Activated naive CD8-positive, alpha-beta T cell treated with anti-CD3 and anti-CD28 coated beads for 36 hours (primary cell): Measurements from ENCODE around the gene G6PC2. TPM values are rescaled to one million over a fixed set of nuclear protein-coding genes. Genes with fewer than 3 reads are reported as not detected.
A peak's percentile ranks its signal among the peaks of the same experiment; 100 is the strongest.

Source experiments
- DNase-seq: peaks from one replicate; pipeline ENCODE4 v3.0.0; 2021
- H3K27ac Mint-ChIP-seq: one replicate; pipeline ENCODE4 v1.8.0; 2022; ENCODE audit warnings: mild to moderate bottlenecking, moderate library complexity, mixed read lengths
- H3K27me3 Mint-ChIP-seq: one replicate; pipeline ENCODE4 v1.8.0; 2022; ENCODE audit warnings: mild to moderate bottlenecking, mixed read lengths
- H3K36me3 Mint-ChIP-seq: one replicate; pipeline ENCODE4 v1.8.0; 2021; ENCODE audit warnings: mild to moderate bottlenecking, mixed read lengths
- H3K4me1 Mint-ChIP-seq: one replicate; pipeline ENCODE4 v1.8.0; 2021; ENCODE audit warnings: mixed read lengths
- H3K4me3 Mint-ChIP-seq: one replicate; pipeline ENCODE4 v1.8.0; 2022; ENCODE audit warnings: mild to moderate bottlenecking, moderate library complexity, mixed read lengths
- H3K9me3 Mint-ChIP-seq: one replicate; pipeline ENCODE4 v1.8.0; 2022; ENCODE audit warnings: mixed read lengths
- total RNA-seq, 2 experiments: library from RNA; stranded (reverse); gene quantifications; one replicate each; pipeline ENCODE4 v1.2.3, GENCODE V29; 2021

G6PC2 gene
- total RNA-seq, 2 experiments from 2014 or later = not detected

DNA sequence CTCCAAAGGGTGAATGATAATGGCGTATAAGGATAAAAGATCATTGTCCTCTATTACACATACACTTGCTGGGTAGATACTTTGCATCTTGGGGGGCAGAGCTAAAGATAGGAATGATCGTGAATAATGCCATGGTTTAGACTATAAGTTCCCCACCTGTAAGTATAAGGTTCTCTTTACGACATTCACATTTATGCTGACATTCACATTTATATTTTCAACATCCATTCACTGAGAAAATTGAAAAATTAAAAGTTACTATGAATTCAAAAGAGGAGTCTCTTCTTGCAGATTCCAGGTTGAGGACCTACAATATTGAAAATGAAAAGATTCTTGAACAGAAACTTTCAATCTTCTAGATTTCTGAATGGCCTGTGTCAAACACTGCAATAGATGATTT, 8.8 kb upstream of the G6PC2 start:
- no peak overlapping the region for H3K27ac Mint-ChIP-seq
- no peaks in the 10 kb centered on the region for H3K9me3 Mint-ChIP-seq
- peaks cover 9% of the 10 kb centered on the region for H3K4me1 Mint-ChIP-seq
- H3K27me3 Mint-ChIP-seq = peaks cover 21% of the 10 kb centered on the region
- no peak overlapping the region for H3K4me3 Mint-ChIP-seq
- H3K36me3 Mint-ChIP-seq = peaks cover 13% of the 10 kb centered on the region
- DNase-seq = no peak

DNA sequence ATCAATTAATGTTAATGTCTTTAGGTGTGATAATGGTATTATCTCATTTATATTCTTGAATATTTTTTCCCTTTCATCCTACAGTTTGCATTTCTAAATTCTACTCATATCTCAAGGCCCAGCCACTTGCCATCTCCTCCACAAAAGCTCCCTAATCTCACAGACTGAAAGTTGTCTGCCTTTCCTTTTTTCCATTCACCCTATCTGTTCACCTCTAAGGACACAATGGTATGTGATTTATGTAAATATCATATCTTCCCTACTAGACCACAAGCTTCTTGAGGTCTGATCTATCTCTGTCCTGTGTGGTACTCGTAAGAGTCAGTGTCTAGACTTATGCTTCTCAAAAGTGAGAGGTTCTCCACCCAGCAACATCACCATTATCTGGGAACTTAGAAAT, 7.0 kb upstream of the G6PC2 start:
- Mint-ChIP-seq H3K27ac (no peak overlapping the region), H3K9me3 (no peaks in the 10 kb centered on the region), H3K4me1 (peaks cover 8% of the 10 kb centered on the region)

DNA sequence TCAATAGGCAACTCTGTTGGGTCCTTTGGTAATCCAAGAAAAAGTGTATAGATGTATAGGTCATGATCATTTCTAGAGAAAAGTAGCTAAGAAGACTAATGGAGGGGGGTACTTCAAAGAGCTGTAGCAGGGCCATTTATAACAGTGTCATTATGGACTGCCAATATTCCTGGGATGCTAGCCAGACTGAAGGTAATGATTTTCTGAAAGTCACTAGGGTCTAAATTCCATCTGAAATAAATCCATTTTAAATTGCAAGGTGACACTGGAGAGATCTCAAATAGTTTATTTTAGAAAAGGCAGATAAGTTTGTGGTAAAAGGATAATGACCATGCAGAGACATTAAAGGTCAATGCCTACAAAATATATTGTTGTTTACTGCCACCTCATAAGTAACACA, 6.4 kb upstream of the G6PC2 start:
- H3K27ac Mint-ChIP-seq = no peak overlapping the region
- H3K9me3 Mint-ChIP-seq = no peaks in the 10 kb centered on the region
- peaks cover 5% of the 10 kb centered on the region for H3K36me3 Mint-ChIP-seq
- peaks cover 5% of the 10 kb centered on the region for H3K4me1 Mint-ChIP-seq
- H3K4me3 Mint-ChIP-seq = no peak overlapping the region
- no peak for DNase-seq
- peaks cover 21% of the 10 kb centered on the region for H3K27me3 Mint-ChIP-seq

More for the DNA sequence above, 7.0 kb upstream of the G6PC2 start:
- peaks cover 8% of the 10 kb centered on the region for H3K36me3 Mint-ChIP-seq
- no peak overlapping the region for H3K4me3 Mint-ChIP-seq
- peaks cover 21% of the 10 kb centered on the region for H3K27me3 Mint-ChIP-seq
- DNase-seq = no peak

DNA sequence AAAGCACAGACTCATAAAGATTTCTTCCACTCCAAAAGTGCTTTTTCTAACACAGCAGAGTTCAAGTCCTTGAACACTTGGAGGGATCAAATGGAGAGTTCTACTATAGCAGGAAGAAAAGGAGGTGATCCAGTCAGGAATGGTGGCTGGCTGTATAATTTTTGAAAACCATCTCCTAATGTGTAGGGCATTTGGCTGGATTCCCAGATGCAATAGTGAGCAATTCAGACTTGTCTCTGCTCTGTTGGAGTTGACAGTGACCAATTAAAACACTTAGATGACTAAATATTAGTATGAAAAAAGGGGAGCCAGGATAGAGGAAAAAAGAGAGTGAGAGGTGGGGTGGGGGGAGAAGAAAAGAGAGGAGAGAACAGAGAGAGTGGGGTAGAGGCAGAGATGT, 5.3 kb upstream of the G6PC2 start:
- H3K4me3 Mint-ChIP-seq = no peak overlapping the region
- peaks cover 15% of the 10 kb centered on the region for H3K27me3 Mint-ChIP-seq
- H3K36me3 Mint-ChIP-seq = no peaks in the 10 kb centered on the region
- no peaks in the 10 kb centered on the region for H3K9me3 Mint-ChIP-seq
- H3K27ac Mint-ChIP-seq = no peak overlapping the region
- no peak for DNase-seq
- H3K4me1 Mint-ChIP-seq = peaks cover 1% of the 10 kb centered on the region

DNA sequence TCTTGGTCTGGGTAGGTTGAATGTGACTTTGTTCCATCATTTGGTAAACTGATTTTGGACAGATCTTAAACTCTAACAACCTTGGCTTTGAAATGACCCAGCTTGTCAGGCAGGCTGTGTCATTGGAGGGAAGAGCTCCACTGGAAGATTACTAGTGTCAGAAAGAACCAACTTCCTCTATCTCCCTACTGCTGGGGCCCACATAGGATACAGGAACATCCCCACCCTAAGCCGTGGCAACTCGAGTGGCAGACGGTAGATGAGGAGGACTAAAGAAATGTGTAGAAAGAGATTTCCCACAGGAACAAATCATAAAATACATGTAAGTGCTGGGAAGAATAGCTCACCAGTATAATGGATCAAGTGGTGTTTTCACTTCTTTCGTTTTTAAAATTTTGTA, 4.3 kb upstream of the G6PC2 start:
- H3K9me3 Mint-ChIP-seq = no peaks in the 10 kb centered on the region

DNA sequence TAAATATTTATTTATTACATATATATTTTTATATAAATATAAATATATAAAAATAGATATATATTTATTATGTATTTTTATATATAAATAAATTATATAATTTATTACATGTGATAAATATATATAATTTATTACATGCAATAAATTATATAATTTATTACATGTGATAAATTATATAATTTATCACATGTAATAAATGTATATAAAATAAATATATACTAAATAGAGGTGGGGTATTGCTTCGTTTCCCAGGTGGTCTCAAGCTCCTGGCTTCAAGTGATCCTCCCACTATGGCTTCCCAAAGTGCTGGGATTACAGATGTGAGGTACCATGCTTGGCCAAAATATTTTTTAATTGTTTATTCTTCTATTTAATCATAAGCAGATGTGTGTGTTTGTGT, 3.6 kb upstream of the G6PC2 start:
- DNase-seq = no peak
- Mint-ChIP-seq H3K27me3 (peaks cover 6% of the 10 kb centered on the region), H3K4me3 (no peak overlapping the region), H3K4me1 (no peaks in the 10 kb centered on the region), H3K9me3 (no peaks in the 10 kb centered on the region), H3K36me3 (no peaks in the 10 kb centered on the region), H3K27ac (no peak overlapping the region)

More for the DNA sequence above, 4.3 kb upstream of the G6PC2 start:
- H3K4me1 Mint-ChIP-seq = no peaks in the 10 kb centered on the region
- no peaks in the 10 kb centered on the region for H3K36me3 Mint-ChIP-seq
- peaks cover 12% of the 10 kb centered on the region for H3K27me3 Mint-ChIP-seq
- DNase-seq = no peak
- H3K27ac Mint-ChIP-seq = no peak overlapping the region
- no peak overlapping the region for H3K4me3 Mint-ChIP-seq

DNA sequence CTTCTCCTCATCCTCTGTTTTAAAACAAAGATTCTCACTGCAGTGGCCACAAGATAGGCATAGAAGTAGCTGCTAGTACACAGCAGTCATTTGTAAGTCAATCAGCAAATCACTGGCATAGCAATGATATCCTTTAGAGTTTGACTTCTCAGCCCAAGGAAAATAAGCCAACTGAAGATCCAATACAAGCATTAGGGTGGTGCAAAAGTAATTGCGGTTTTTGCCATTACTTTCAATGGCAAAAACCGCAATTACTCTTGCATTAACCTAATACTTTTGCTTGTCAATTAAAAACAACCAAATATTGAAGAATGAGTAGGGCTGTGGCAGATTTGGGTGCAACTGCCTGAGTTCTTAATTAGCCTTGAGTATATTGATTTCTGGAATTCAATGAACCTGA, 2.8 kb downstream of the G6PC2 start:
- no peak overlapping the region for H3K27ac Mint-ChIP-seq
- no peaks in the 10 kb centered on the region for H3K36me3 Mint-ChIP-seq
- no peaks in the 10 kb centered on the region for H3K9me3 Mint-ChIP-seq
- H3K4me3 Mint-ChIP-seq = no peak overlapping the region
- no peak for DNase-seq
- peaks cover 12% of the 10 kb centered on the region for H3K27me3 Mint-ChIP-seq
- H3K4me1 Mint-ChIP-seq = no peaks in the 10 kb centered on the region

DNA sequence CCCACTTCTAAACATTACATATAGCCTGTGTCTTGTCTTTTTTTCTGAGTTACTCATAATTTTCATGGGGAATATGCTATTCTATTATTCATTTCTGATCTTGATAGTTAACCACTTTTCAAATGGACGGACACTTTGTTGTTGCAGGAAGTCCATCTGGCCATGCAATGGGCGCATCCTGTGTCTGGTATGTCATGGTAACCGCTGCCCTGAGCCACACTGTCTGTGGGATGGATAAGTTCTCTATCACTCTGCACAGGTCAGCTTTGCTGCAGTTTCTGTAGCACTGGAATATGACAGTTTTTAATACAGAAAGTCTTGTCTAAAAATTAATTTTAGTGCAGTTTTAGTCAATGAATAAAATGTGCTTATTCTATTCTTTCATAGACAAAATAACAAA, 3.3 kb downstream of the G6PC2 start:
- no peak overlapping the region for H3K4me3 Mint-ChIP-seq
- H3K27me3 Mint-ChIP-seq = peaks cover 15% of the 10 kb centered on the region
- H3K4me1 Mint-ChIP-seq = no peaks in the 10 kb centered on the region
- no peak overlapping the region for H3K27ac Mint-ChIP-seq
- no peaks in the 10 kb centered on the region for H3K36me3 Mint-ChIP-seq
- H3K9me3 Mint-ChIP-seq = no peaks in the 10 kb centered on the region
- no peak for DNase-seq

DNA sequence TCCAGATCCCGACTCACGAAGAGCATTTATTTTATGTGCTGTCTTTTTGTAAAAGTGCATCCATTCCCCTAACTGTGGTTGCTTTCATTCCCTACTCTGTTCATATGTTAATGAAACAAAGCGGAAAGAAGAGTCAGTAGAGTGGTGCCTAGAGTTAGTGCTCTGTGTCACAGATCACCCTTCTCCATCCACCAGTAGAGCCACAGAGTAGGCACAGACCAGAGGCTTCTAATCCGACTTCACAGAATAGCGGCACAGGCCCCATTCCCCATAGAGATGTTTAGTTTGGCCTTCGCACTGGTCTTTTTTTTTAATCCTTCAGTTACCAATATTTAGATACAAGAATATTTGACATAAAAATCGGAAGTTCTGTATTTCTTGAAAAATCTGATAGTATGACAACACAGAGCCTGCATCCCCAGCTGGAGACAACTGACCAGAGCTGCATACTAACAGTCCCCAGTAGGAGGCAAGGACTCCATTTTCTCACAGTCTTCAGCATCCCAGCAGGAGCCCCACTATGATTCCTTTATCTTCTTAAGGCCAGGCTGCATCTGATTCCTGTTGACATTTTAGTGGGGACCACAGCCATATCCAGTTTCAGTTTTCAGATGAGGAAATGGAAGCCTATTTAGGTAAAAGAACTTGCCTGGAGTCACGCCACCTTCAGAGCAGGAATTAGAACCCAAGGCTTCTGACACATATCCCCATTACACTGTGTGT, 7.0 kb downstream of the G6PC2 start:
- Mint-ChIP-seq H3K36me3 (no peaks in the 10 kb centered on the region), H3K4me1 (no peaks in the 10 kb centered on the region), H3K4me3 (no peak overlapping the region), H3K9me3 (no peaks in the 10 kb centered on the region), H3K27me3 (peaks cover 31% of the 10 kb centered on the region), H3K27ac (no peak overlapping the region)
- DNase-seq = no peak

DNA sequence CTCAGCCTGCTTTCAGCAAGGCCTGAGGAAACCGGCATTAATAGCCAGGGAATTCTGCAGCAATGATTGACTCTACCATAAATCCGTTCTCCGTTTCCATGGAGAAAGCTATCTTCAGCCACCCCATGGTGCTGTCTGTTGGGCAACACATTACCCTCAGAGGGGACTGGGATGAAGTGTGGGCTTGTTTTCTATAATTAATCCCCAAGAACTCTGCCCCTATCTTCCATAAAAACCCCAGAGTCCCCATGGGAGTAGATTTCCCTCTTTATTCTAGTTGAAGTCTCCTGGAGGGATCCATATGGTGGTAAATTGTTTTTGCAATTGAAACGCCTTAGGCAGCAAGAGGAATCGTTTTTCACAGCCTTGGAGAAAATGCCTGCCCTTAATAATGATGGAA, 9.2 kb downstream of the G6PC2 start:
- Mint-ChIP-seq H3K9me3 (peaks cover under 1% of the 10 kb centered on the region), H3K27me3 (peaks cover 48% of the 10 kb centered on the region), H3K36me3 (no peaks in the 10 kb centered on the region), H3K4me3 (no peak overlapping the region), H3K27ac (no peak overlapping the region), H3K4me1 (peaks cover under 1% of the 10 kb centered on the region)
- DNase-seq = no peak

DNA sequence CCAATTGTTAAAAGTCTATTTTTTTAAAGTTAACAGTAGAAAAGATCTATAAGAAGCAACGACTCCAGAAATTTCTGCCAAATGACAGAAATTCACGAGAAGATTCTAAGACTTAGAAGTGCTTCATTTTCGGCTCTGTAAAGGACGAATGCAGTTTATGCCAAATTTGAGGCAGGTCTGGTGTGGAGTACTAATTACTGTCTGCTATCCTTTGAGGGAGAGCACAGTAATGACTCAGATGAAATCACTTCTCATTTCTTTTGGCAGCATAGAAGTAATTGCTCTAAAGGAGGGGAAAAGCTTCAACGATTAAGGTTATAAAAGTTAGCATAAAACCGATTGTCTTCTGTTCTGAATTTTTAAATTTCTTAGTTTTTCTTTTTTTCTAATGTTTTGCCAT, 11.4 kb downstream of the G6PC2 start:
- Mint-ChIP-seq H3K27me3 (peaks cover 47% of the 10 kb centered on the region), H3K27ac (no peak overlapping the region), H3K4me1 (peaks cover 8% of the 10 kb centered on the region), H3K4me3 (peak overlapping the region; percentile 48), H3K9me3 (peaks cover 4% of the 10 kb centered on the region), H3K36me3 (no peaks in the 10 kb centered on the region)
- no peak for DNase-seq

DNA sequence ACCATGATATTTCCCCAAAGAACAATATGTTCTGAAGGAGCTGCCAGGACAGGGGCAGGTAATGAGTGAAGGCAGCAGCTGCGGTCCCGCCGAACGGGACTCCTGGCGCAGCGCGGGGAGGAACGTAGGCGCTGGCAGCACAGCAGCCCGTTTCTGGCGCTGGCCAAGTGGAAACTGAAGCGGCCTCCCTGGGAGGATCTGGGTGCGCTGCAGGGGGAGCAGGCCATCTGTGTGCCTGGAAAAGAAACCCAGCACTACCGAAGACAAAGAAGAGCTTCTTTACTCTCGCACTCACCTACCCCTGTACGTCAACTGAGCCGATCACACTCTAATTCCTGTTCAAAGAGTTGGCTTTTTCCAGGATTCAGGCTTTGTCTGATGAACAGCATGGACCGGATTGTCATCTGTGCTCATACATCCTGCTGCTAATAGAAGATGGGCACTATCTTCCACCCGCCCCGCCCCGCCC, 11.8 kb downstream of the G6PC2 start:
- H3K4me3 Mint-ChIP-seq = peak overlapping the region; percentile 48
- peak; percentile 6 for DNase-seq
- H3K9me3 Mint-ChIP-seq = peaks cover 4% of the 10 kb centered on the region
- H3K4me1 Mint-ChIP-seq = peaks cover 8% of the 10 kb centered on the region
- no peak overlapping the region for H3K27ac Mint-ChIP-seq
- no peaks in the 10 kb centered on the region for H3K36me3 Mint-ChIP-seq
- H3K27me3 Mint-ChIP-seq = peaks cover 42% of the 10 kb centered on the region

DNA sequence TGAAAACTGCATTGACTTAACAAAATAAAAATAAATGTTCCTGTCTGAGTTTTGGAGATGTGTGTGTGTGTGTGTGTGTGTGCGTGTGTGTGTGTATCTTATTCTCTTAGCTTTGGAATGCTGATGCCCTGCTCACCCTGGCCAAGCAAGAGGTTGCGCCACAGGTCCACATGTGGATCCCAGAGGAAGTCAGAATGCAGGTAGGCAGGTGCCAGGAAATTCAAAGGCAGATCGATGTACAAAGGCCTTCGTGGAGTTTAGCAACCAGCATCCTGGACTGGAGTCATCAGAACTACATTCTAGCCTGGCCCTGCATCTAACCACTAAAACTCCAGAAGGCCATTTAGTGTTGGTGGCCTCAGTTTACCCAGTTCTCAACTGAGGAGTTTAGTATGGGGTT, 12.4 kb downstream of the G6PC2 start:
- no peak for DNase-seq
- Mint-ChIP-seq H3K27ac (no peak overlapping the region), H3K27me3 (peaks cover 39% of the 10 kb centered on the region), H3K36me3 (no peaks in the 10 kb centered on the region), H3K4me3 (no peak overlapping the region), H3K9me3 (peaks cover 4% of the 10 kb centered on the region), H3K4me1 (peaks cover 8% of the 10 kb centered on the region)

DNA sequence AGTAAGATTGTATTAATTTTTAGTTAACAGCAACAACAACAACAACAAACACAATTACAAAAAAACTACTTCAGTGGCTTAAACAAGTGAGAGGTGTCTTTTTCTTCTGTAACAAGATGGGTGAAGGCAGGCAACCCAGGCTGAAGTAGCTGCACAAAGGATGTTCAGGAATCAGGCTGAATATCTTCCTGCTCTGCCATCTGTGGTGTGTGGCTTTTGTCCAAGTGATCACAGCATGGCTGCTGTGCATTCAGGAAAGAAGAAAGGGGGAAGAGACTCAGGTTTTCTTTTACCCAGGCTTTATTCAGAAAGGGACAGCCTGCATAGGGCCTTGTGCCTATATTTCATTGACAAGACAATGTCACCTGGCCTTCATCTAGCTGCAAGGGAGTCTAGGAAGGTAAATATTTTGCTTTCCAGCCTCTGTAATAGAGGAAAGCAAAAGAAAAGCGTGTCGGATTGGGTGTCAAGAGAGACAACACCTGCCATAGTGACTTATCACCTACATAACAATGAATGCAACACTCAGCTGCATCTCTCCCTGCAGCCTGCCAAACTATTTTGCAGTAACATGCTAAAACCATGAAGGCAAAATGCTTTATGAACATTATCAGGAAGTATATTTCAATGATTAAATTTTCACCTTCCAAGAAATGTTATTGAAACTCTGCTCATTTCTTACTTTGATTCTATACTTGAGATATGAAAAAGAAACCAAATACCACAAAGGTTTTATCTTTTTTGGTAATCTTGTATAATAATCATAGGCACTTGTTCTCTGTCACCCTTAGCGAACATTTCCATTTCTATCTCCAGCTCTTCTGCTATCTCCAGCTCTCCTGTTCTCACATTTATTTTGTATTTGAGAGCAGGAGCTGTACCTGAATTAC, 14.6 kb downstream of the G6PC2 start:
- Mint-ChIP-seq H3K9me3 (peaks cover 4% of the 10 kb centered on the region), H3K36me3 (no peaks in the 10 kb centered on the region), H3K27ac (no peak overlapping the region), H3K4me1 (peaks cover 10% of the 10 kb centered on the region), H3K27me3 (peaks cover 43% of the 10 kb centered on the region), H3K4me3 (no peak overlapping the region)
- no peak for DNase-seq

DNA sequence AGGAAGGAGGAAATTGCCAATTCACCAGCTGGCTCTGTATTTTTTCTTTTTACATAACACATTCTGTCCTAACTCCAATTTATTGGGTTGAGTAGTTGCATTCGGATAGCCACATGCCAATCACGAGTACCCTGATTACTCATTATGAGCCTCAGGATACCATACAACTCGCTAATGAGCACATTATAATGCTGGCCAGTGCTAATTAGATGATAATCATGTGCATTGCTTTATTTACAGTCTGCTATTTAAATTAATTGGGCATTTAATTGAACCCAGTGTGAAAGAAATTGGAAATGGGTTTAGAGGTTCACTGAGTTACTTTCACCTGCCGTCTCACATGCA, 15.2 kb downstream of the G6PC2 start:
- Mint-ChIP-seq H3K27me3 (peaks cover 43% of the 10 kb centered on the region), H3K9me3 (peaks cover 4% of the 10 kb centered on the region), H3K4me1 (peaks cover 10% of the 10 kb centered on the region), H3K27ac (no peak overlapping the region), H3K4me3 (no peak overlapping the region), H3K36me3 (no peaks in the 10 kb centered on the region)
- no peak for DNase-seq
